Naive B cell (primary cell): ENCODE measurements around the gene PDE6C. TPM values are rescaled to one million over a fixed set of nuclear protein-coding genes. Genes with fewer than 3 reads are reported as not detected.

Source experiments
- ATAC-seq, 2 donors: fragments of 150-1000 bp; cut with Tn5 transposase; 2 replicates each; pipeline ENCODE4 v1.10.0; 2021; ENCODE audit warnings: low read depth in 2 of 2, mild to moderate bottlenecking in 2 of 2, moderate library complexity in 2 of 2
- DNase-seq: peaks from one replicate; pipeline ENCODE4 v3.0.0; 2022
- H3K27ac Mint-ChIP-seq, 6 donors: one replicate each; pipeline ENCODE4 v1.8.0; 2020 to 2022; ENCODE audit warnings: mild to moderate bottlenecking in 6 of 6, mixed read lengths in 6 of 6, moderate library complexity in 5 of 6, inconsistent platforms in 2 of 6
- H3K27me3 Mint-ChIP-seq, 3 donors: one replicate each; pipeline ENCODE4 v1.8.0; 2021 to 2022; ENCODE audit warnings: mixed read lengths in 3 of 3, mild to moderate bottlenecking in 1 of 3
- H3K36me3 Mint-ChIP-seq, 2 donors: one replicate each; pipeline ENCODE4 v1.8.0; 2020 to 2022; ENCODE audit warnings: mixed read lengths in 2 of 2, inconsistent platforms in 1 of 2, mild to moderate bottlenecking in 1 of 2
- H3K4me1 Mint-ChIP-seq, 3 donors: one replicate each; pipeline ENCODE4 v1.8.0; 2020 to 2022; ENCODE audit warnings: mixed read lengths in 3 of 3, inconsistent platforms in 1 of 3, mild to moderate bottlenecking in 1 of 3, moderate library complexity in 1 of 3
- H3K4me3 Mint-ChIP-seq, 8 donors: one replicate each; pipeline ENCODE4 v1.8.0; 2020 to 2022; ENCODE audit warnings: mild to moderate bottlenecking in 8 of 8, mixed read lengths in 8 of 8, moderate library complexity in 8 of 8, inconsistent platforms in 2 of 8
- H3K9me3 Mint-ChIP-seq, 7 donors: one replicate each; pipeline ENCODE4 v1.8.0; 2020 to 2022; ENCODE audit warnings: mixed read lengths in 7 of 7, mild to moderate bottlenecking in 5 of 7, inconsistent platforms in 2 of 7, moderate library complexity in 1 of 7
- polyA plus RNA-seq, 6 donors: library from polyadenylated mRNA; unstranded; fragments of 300-500 nt; fragmentation: Illumina TruSeq; gene quantifications; one replicate each; pipeline ENCODE4 v1.2.3, GENCODE V29; 2021; ENCODE audit warnings: low read depth in 6 of 6

Gene PDE6C
- polyA plus RNA-seq, 6 donors from 2014 or later = not detected

DNA sequence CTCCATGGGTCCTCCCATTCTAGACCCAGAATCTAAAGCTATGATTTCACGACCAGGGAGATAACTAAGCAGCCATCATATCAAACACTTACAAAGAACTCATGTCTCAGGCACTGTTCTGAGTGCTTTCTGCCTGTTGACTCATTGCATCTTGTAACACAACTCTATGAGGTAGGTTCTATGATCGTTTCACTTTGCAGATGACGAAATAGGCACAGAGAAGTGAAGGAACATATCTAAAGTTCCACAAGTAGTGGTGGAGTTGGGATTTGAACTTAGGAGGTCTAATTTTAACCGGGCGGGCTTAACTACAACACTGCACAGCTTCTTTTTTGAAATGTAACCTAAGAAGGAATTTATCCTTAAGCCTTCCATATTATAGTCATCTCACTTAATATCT is 14.2 kb upstream of the PDE6C start:
- Mint-ChIP-seq H3K4me1 (peaks cover 0 to 5% (median 0%) of the 10 kb centered on the region in 3 donors), H3K9me3 (no peaks in the 10 kb centered on the region), H3K27ac (no peak overlapping the region), H3K27me3 (peaks cover 25 to 47% (median 32%) of the 10 kb centered on the region in 3 donors), H3K4me3 (no peak overlapping the region), H3K36me3 (no peaks in the 10 kb centered on the region)
- DNase-seq = no peak
- ATAC-seq = no peak

GRCh38 chr10:93599335-93599734 is 13.0 kb upstream of the PDE6C start:
- Mint-ChIP-seq H3K4me3 (peak overlapping the region in 1 of 8 donors; percentile 44), H3K4me1 (peaks cover 0 to 5% (median 0%) of the 10 kb centered on the region in 3 donors), H3K36me3 (no peaks in the 10 kb centered on the region), H3K9me3 (no peaks in the 10 kb centered on the region), H3K27me3 (peaks cover 30 to 53% (median 44%) of the 10 kb centered on the region in 3 donors), H3K27ac (no peak overlapping the region)
- no peak for ATAC-seq
- DNase-seq = no peak

- Mint-ChIP-seq H3K36me3 (no peaks in the 10 kb centered on the region), H3K4me3 (peak overlapping the region in 1 of 8 donors; percentile 14), H3K4me1 (peaks cover 0 to 5% (median 0%) of the 10 kb centered on the region in 3 donors), H3K27ac (no peak overlapping the region), H3K9me3 (no peaks in the 10 kb centered on the region), H3K27me3 (peaks cover 35 to 55% (median 48%) of the 10 kb centered on the region in 3 donors)
- DNase-seq = no peak
- no peak for ATAC-seq
Measured at GRCh38 chr10:93599778-93600177, 12.6 kb upstream of the PDE6C start.

GRCh38 chr10:93600446-93601145 is 11.7 kb upstream of the PDE6C start:
- H3K36me3 Mint-ChIP-seq = no peaks in the 10 kb centered on the region
- H3K4me1 Mint-ChIP-seq = peaks cover 0 to 5% (median 0%) of the 10 kb centered on the region in 3 donors
- H3K27me3 Mint-ChIP-seq = peaks cover 39 to 55% (median 48%) of the 10 kb centered on the region in 3 donors
- no peak for DNase-seq
- no peak overlapping the region for H3K27ac Mint-ChIP-seq
- no peak for ATAC-seq
- no peaks in the 10 kb centered on the region for H3K9me3 Mint-ChIP-seq
- H3K4me3 Mint-ChIP-seq = peak overlapping the region in 1 of 8 donors; percentile 41

DNA sequence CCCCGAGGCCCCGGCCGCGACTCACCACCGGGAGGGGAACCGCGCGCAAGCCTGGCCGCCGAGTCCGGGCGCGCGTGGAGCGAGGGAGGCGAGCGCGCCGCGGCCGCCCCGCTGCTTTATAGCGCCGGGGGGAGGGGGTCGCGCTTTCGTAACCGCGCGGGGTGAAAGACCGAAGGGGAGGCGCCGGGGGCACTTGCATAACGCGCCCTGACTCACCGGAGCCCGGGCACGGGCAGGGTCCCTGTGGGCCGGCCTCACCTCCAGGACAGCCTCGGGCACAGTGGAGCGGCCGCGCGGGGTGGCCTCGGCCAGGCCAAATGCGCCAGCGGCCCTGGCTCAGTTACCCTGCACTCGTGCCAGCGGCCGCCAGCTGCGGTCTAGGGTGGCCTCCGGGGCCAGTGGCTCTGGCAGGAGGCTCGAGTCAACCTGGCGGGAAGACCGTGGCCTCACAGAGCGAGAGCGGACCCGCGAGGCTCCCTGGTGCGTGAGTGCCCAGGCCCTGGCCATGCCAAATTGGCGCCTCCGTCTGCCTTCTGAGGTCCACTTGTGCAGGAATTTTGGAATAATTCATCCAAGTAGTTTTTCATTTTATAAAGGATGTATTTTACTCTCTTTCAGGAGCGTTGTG is 11.1 kb upstream of the PDE6C start, which contains the start of gene RBP4:
RBP4 (minus strand) TSS at position 90 of the 628 bp plus-strand sequence. CDS start 207 bp downstream, outside the sequence.
- Mint-ChIP-seq H3K27me3 (peaks cover 43 to 59% (median 50%) of the 10 kb centered on the region in 3 donors), H3K27ac (no peak within 1 kb of the TSS), H3K36me3 (no peaks in the 10 kb centered on the region), H3K9me3 (peaks cover 0 to 3% (median 0%) of the 10 kb centered on the region in 7 donors), H3K4me1 (peaks cover 0 to 5% (median 0%) of the 10 kb centered on the region in 3 donors), H3K4me3 (peak within 1 kb of the TSS in 1 of 8 donors; percentile 41)
- ATAC-seq = no peak
- no peak for DNase-seq

GRCh38 chr10:93601774-93602162 is 10.6 kb upstream of the PDE6C start:
- Mint-ChIP-seq H3K27me3 (peaks cover 45 to 64% (median 55%) of the 10 kb centered on the region in 3 donors), H3K9me3 (peaks cover 0 to 5% (median 1%) of the 10 kb centered on the region in 7 donors), H3K36me3 (no peaks in the 10 kb centered on the region), H3K4me1 (peaks cover 0 to 5% (median 0%) of the 10 kb centered on the region in 3 donors), H3K27ac (no peak overlapping the region), H3K4me3 (no peak overlapping the region)
- ATAC-seq (no peak), DNase-seq (no peak)

GRCh38 chr10:93603023-93603422 is 9.3 kb upstream of the PDE6C start:
- no peak overlapping the region for H3K4me3 Mint-ChIP-seq
- no peaks in the 10 kb centered on the region for H3K36me3 Mint-ChIP-seq
- ATAC-seq (no peak), DNase-seq (no peak)
- peaks cover 0 to 13% (median 12%) of the 10 kb centered on the region in 7 donors for H3K9me3 Mint-ChIP-seq
- H3K27ac Mint-ChIP-seq = no peak overlapping the region
- H3K27me3 Mint-ChIP-seq = peaks cover 50 to 61% (median 58%) of the 10 kb centered on the region in 3 donors
- peaks cover 0 to 5% (median 0%) of the 10 kb centered on the region in 3 donors for H3K4me1 Mint-ChIP-seq

GRCh38 chr10:93604146-93604545 is 8.2 kb upstream of the PDE6C start:
- DNase-seq (no peak), ATAC-seq (no peak)
- peak overlapping the region in 1 of 6 donors; percentile 44 for H3K27ac Mint-ChIP-seq
- H3K9me3 Mint-ChIP-seq = peaks cover 0 to 24% (median 12%) of the 10 kb centered on the region in 7 donors
- peaks cover 0 to 5% (median 0%) of the 10 kb centered on the region in 3 donors for H3K4me1 Mint-ChIP-seq
- H3K4me3 Mint-ChIP-seq = no peak overlapping the region
- peaks cover 54 to 62% (median 60%) of the 10 kb centered on the region in 3 donors for H3K27me3 Mint-ChIP-seq
- H3K36me3 Mint-ChIP-seq = no peaks in the 10 kb centered on the region

DNA sequence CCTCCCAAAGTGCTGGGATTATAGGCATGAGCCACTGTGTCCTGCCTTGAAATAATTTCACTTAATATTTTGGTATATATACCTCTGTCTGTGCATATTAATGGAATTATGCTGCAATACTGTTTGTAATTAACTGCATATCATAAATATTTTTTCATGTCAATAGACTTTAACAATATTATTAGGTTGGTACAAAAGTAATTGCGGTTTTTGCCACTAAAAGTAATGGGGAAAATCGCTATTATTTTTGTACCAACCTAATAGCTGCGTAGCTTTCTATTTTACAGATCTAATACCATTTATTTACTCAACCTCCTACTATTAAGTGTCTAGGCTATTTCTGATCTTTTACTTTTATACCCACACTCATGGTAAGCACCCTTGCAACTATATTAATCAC is 3.9 kb upstream of the PDE6C start:
- no peaks in the 10 kb centered on the region for H3K36me3 Mint-ChIP-seq
- no peak overlapping the region for H3K27ac Mint-ChIP-seq
- no peaks in the 10 kb centered on the region for H3K4me1 Mint-ChIP-seq
- H3K4me3 Mint-ChIP-seq = no peak overlapping the region
- DNase-seq = no peak
- H3K9me3 Mint-ChIP-seq = peaks cover 2 to 25% (median 12%) of the 10 kb centered on the region in 7 donors
- H3K27me3 Mint-ChIP-seq = peaks cover 30 to 36% (median 31%) of the 10 kb centered on the region in 3 donors
- no peak for ATAC-seq

GRCh38 chr10:93613126-93613525 is 789 bp downstream of the PDE6C start:
- H3K36me3 Mint-ChIP-seq = no peaks in the 10 kb centered on the region
- H3K27ac Mint-ChIP-seq = peak overlapping the region in 1 of 6 donors; percentile 34
- peaks cover 0 to 11% (median 2%) of the 10 kb centered on the region in 7 donors for H3K9me3 Mint-ChIP-seq
- H3K27me3 Mint-ChIP-seq = peaks cover 5 to 8% (median 7%) of the 10 kb centered on the region in 3 donors
- H3K4me3 Mint-ChIP-seq = no peak overlapping the region
- DNase-seq (no peak), ATAC-seq (no peak)
- peaks cover 5 to 11% (median 9%) of the 10 kb centered on the region in 3 donors for H3K4me1 Mint-ChIP-seq

GRCh38 chr10:93614101-93614825 is 1.9 kb downstream of the PDE6C start:
- DNase-seq (no peak), ATAC-seq (no peak)
- Mint-ChIP-seq H3K36me3 (no peaks in the 10 kb centered on the region), H3K4me3 (no peak overlapping the region), H3K27me3 (peaks cover 0 to 1% (median 1%) of the 10 kb centered on the region in 3 donors), H3K27ac (no peak overlapping the region), H3K9me3 (peaks cover 0 to 2% (median 0%) of the 10 kb centered on the region in 7 donors), H3K4me1 (peaks cover 5 to 11% (median 9%) of the 10 kb centered on the region in 3 donors)

GRCh38 chr10:93615576-93616235 is 3.4 kb downstream of the PDE6C start:
- ATAC-seq = peak in 1 of 2 donors; percentile 23
- H3K36me3 Mint-ChIP-seq = no peaks in the 10 kb centered on the region
- no peak for DNase-seq
- H3K27ac Mint-ChIP-seq = peak overlapping the region in 4 of 6 donors; percentile 46 to 86 (median 72)
- H3K4me1 Mint-ChIP-seq = peaks cover 5 to 11% (median 9%) of the 10 kb centered on the region in 3 donors
- H3K4me3 Mint-ChIP-seq = peak overlapping the region in 6 of 8 donors; percentile 44 to 81 (median 61)
- H3K27me3 Mint-ChIP-seq = peaks cover 0 to 5% (median 0%) of the 10 kb centered on the region in 3 donors
- H3K9me3 Mint-ChIP-seq = peaks cover 0 to 2% (median 0%) of the 10 kb centered on the region in 7 donors

DNA sequence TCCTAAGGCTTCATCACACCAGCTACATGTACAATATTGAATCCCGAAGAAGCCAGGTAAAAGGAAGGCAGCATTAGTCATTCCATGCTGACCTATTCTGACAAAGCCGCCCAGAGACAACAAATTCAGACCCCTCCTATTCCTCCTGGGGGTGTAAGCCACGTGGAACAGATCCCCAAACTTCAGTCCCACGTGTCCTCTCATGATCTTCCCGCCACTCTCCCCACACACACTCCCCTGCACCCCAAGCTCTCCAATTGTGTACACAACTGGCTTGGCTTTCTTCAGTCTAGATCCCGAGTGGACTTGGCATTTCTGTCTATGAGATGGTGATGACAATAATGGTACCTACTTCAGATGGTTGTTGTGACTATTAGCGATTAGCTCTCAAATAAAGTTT is 8.6 kb downstream of the PDE6C start:
- Mint-ChIP-seq H3K9me3 (no peaks in the 10 kb centered on the region), H3K4me3 (no peak overlapping the region), H3K36me3 (no peaks in the 10 kb centered on the region), H3K27ac (no peak overlapping the region), H3K27me3 (peaks cover 0 to 28% (median 6%) of the 10 kb centered on the region in 3 donors), H3K4me1 (peaks cover under 1 to 6% (median 3%) of the 10 kb centered on the region in 3 donors)
- DNase-seq = no peak
- no peak for ATAC-seq
